HepG2 (cell line): ENCODE data around the gene TDRD10. TPM values are rescaled to one million over a fixed set of nuclear protein-coding genes. Genes with fewer than 3 reads are reported as not detected.

ENCODE experiments used
- ATF4 ChIP-seq, 2 experiments: fragments of 450-650 bp in 1 of 2; sonication (generic) in 1 of 2; formaldehyde crosslinking; IDR thresholded peaks; 2 replicates each; pipeline versions ENCODE4 v1.5.0 to v1.8.0; 2020 to 2022; ENCODE audit warnings: mild to moderate bottlenecking in 1 of 2, missing genetic modification reagents in 1 of 2
- ATRX ChIP-seq: sonication (generic); formaldehyde crosslinking; IDR thresholded peaks from 2 replicates; pipeline ENCODE4 v1.4.0; 2020; ENCODE audit warnings: missing genetic modification reagents, borderline replicate concordance
- FOXK1 ChIP-seq: sonication (generic); formaldehyde crosslinking; IDR thresholded peaks from 2 replicates; pipeline ENCODE4 v1.4.0; 2020; ENCODE audit warnings: low read depth, missing genetic modification reagents, borderline replicate concordance
- KDM1A ChIP-seq: IDR thresholded peaks from 2 replicates; pipeline ENCODE4 v1.6.1; 2016; ENCODE audit warnings: missing compliant biosample characterization
- MXD4 ChIP-seq: IDR thresholded peaks from 2 replicates; pipeline ENCODE4 v1.6.1; 2016; ENCODE audit warnings: mild to moderate bottlenecking, missing biosample characterization, missing genetic modification reagents
- MXI1 ChIP-seq: IDR thresholded peaks from 3 replicates; pipeline ENCODE4 v1.6.1; 2012; ENCODE audit warnings: low read depth, low read length, inconsistent platforms, borderline replicate concordance
- POGK ChIP-seq: sonication (generic); formaldehyde crosslinking; conservative IDR thresholded peaks from 2 replicates; pipeline ENCODE4 v1.8.0; 2022; ENCODE audit warnings: mild to moderate bottlenecking, moderate library complexity, missing genetic modification reagents
- POGZ ChIP-seq: sonication (generic); formaldehyde crosslinking; IDR thresholded peaks from 2 replicates; pipeline ENCODE4 v1.4.0; 2020; ENCODE audit warnings: mild to moderate bottlenecking, missing genetic modification reagents
- PTBP1 ChIP-seq: fragments of 200-400 bp; formaldehyde crosslinking; IDR thresholded peaks from 2 replicates; pipeline ENCODE4 v1.6.1; 2018; ENCODE audit warnings: low read length, low read depth; ENCODE audit not compliant: poor library complexity, severe bottlenecking
- SMC3 ChIP-seq: IDR thresholded peaks from 2 replicates; pipeline ENCODE4 v1.6.1; 2011; ENCODE audit warnings: low read length, improper control_type of control experiment
- ZBTB20 ChIP-seq: sonication (generic); formaldehyde crosslinking; IDR thresholded peaks from 2 replicates; pipeline ENCODE4 v1.8.1; 2023; ENCODE audit warnings: missing genetic modification reagents, low read depth, mild to moderate bottlenecking, borderline replicate concordance
- ZBTB7A ChIP-seq: sonication (generic); formaldehyde crosslinking; IDR thresholded peaks from 2 replicates; pipeline ENCODE4 v1.8.0; 2022; ENCODE audit warnings: mild to moderate bottlenecking, missing genetic modification reagents
- ZHX1 ChIP-seq: sonication (generic); formaldehyde crosslinking; IDR thresholded peaks from 2 replicates; pipeline ENCODE4 v1.8.1; 2022; ENCODE audit warnings: low read depth, mild to moderate bottlenecking, missing genetic modification reagents
- ZNF205 ChIP-seq: IDR thresholded peaks from 2 replicates; pipeline ENCODE4 v1.6.1; 2018; ENCODE audit warnings: missing biosample characterization, missing genetic modification reagents
- ZNF343 ChIP-seq: sonication (generic); formaldehyde crosslinking; IDR thresholded peaks from 2 replicates; pipeline ENCODE4 v1.4.0; 2020; ENCODE audit warnings: mild to moderate bottlenecking, missing genetic modification reagents
- ZNF589 ChIP-seq: sonication (generic); formaldehyde crosslinking; conservative IDR thresholded peaks from 2 replicates; pipeline ENCODE4 v1.8.0; 2022; ENCODE audit warnings: mild to moderate bottlenecking, moderate library complexity, missing genetic modification reagents
- ZNF687 ChIP-seq: sonication (generic); formaldehyde crosslinking; IDR thresholded peaks from 2 replicates; pipeline ENCODE4 v1.5.1; 2020; ENCODE audit warnings: mild to moderate bottlenecking, missing genetic modification reagents, moderate library complexity
- ZNF761 ChIP-seq: sonication (generic); formaldehyde crosslinking; conservative IDR thresholded peaks from 2 replicates; pipeline ENCODE4 v1.4.0; 2020; ENCODE audit warnings: mild to moderate bottlenecking, missing genetic modification reagents
- polyA plus RNA-seq, 8 experiments: library from polyadenylated mRNA; depleted of rRNA in 3 of 8; stranded (reverse) in 7 of 8; unstranded in 1 of 8; fragments of >200 nt; fragmentation: Illumina TruSeq in 4 of 8; extraction: Trizol in 4 of 8; gene quantifications; 2 replicates each; pipeline versions ENCODE4 v1.2.1 to v1.2.3, GENCODE V29; 2011 to 2016; ENCODE audit warnings: low read depth in 4 of 8, missing spikeins in 1 of 8, mixed read lengths in 1 of 8; ENCODE audit not compliant: insufficient read depth in 1 of 8
- total RNA-seq, 5 experiments: library from RNA; depleted of rRNA; stranded (reverse); fragments of >200 nt; fragmentation: Illumina TruSeq; extraction: Trizol; gene quantifications; 2 replicates each; pipeline ENCODE4 v1.2.3, GENCODE V29; 2016; ENCODE audit warnings: low read depth in 1 of 5

Gene TDRD10
- total and polyA plus RNA-seq, 2 of the 13 experiments (the other 11 are each of a cell fraction or from before 2014, with no cell fraction given): not detected

- TF ChIP-seq ZNF687 (CRISPR knock-in tag): peak; percentile 82
- TF ChIP-seq ATF4 (CRISPR knock-in tag; IDR thresholded peaks at IDR 0.05): peak in 1 of 2 experiments; percentile 74; a peak in 2 of 4 replicates
- peak; percentile 97 for TF ChIP-seq ZNF589 (CRISPR knock-in tag)
- TF ChIP-seq PTBP1: no peak
- peak; percentile 95 for TF ChIP-seq ZNF343
- TF ChIP-seq ZBTB7A (CRISPR knock-in tag): peak; percentile 79; the same call in 1 of the 2 replicates
- no peak for TF ChIP-seq SMC3
- TF ChIP-seq ZHX1 (CRISPR knock-in tag): peak; percentile 93
- TF ChIP-seq POGZ (CRISPR knock-in tag): peak; percentile 15; the same call in 1 of the 2 replicates
- peak; percentile 92; the same call in 2 of the 3 replicates for TF ChIP-seq MXI1
- peak; percentile 98 for TF ChIP-seq POGK (CRISPR knock-in tag)
- TF ChIP-seq MXD4 (CRISPR knock-in tag): peak; percentile 98
- TF ChIP-seq ZBTB20 (CRISPR knock-in tag): peak; percentile 56; the same call in 1 of the 2 replicates
- TF ChIP-seq ZNF761 (CRISPR knock-in tag): peak; percentile 88; the same call in 1 of the 2 replicates
- TF ChIP-seq FOXK1 (CRISPR knock-in tag): peak; percentile 62; the same call in 1 of the 2 replicates
- TF ChIP-seq KDM1A (CRISPR knock-in tag): no peak
- peak; percentile 84; the same call in 1 of the 2 replicates for TF ChIP-seq ZNF205 (CRISPR knock-in tag)
- no peak for TF ChIP-seq ATRX
Measured at GRCh38 chr1:154567386-154568156, 65.6 kb downstream of the TDRD10 start, which contains the start of gene CHRNB2 (continued).
